Esophagus muscularis mucosa (tissue), 4 donors: ENCODE results near the gene STAU1. TPM values are rescaled to one million over a fixed set of nuclear protein-coding genes. Genes with fewer than 3 reads are reported as not detected.

ENCODE experiments used
- DNase-seq: peaks from one replicate; pipeline ENCODE4 v3.0.0-alpha.2; 2017; ENCODE audit errors: extremely low spot score
- H3K27ac ChIP-seq, 4 donors: fragments of 200-600 bp; sonication (generic); replicated peaks in 1 of 4; 1 replicate in 3 of 4; 2 replicates in 1 of 4; pipeline ENCODE4 v1.5.1; 2016 to 2019; ENCODE audit warnings: mild to moderate bottlenecking in 1 of 4
- H3K27me3 ChIP-seq, 4 donors: fragments of 200-600 bp; sonication (generic); one replicate each; pipeline versions ENCODE4 v1.5.1 to v1.6.0; 2016 to 2019
- H3K36me3 ChIP-seq, 4 donors: fragments of 200-600 bp; sonication (generic); one replicate each; pipeline ENCODE4 v1.5.1; 2016 to 2019
- H3K4me1 ChIP-seq, 4 donors: fragments of 200-600 bp; sonication (generic); one replicate each; pipeline ENCODE4 v1.5.1; 2016 to 2019
- H3K4me3 ChIP-seq, 4 donors: fragments of 200-600 bp; sonication (generic); 1 replicate in 2 of 4; 2 replicates in 2 of 4; pipeline ENCODE4 v1.5.1; 2016 to 2019; ENCODE audit warnings: mild to moderate bottlenecking in 4 of 4, moderate library complexity in 1 of 4
- H3K9me3 ChIP-seq, 4 donors: fragments of 200-600 bp; sonication (generic); 1 replicate in 3 of 4; 2 replicates in 1 of 4; pipeline ENCODE4 v1.5.1; 2016 to 2019
- CTCF ChIP-seq, 3 experiments: fragments of 200-600 bp in 2 of 3; fragments of 450-650 bp in 1 of 3; sonication (generic) in 2 of 3; IDR thresholded peaks; one replicate each; pipeline ENCODE4 v1.5.1; 2017 to 2019; ENCODE audit warnings: antibody characterized with exemption in 3 of 3, mild to moderate bottlenecking in 2 of 3, moderate library complexity in 1 of 3
- EP300 ChIP-seq: sonication (generic); formaldehyde crosslinking; IDR thresholded peaks from one replicate; pipeline ENCODE4 v1.6.1; 2017; ENCODE audit warnings: antibody characterized with exemption
- POLR2A ChIP-seq: fragments of 450-650 bp; IDR thresholded peaks from one replicate; pipeline ENCODE4 v1.6.1; 2017; ENCODE audit warnings: antibody characterized with exemption, moderate library complexity, mild to moderate bottlenecking, low read depth
- POLR2AphosphoS5 ChIP-seq, 2 donors: sonication (generic); formaldehyde crosslinking; IDR thresholded peaks; one replicate each; pipeline ENCODE4 v1.6.1; 2017; ENCODE audit warnings: antibody characterized with exemption in 2 of 2
- WGBS: methylation state at CpG from one replicate; pipeline ENCODE4 v1.1.5; 2018; 5-methylcytosine and 5-hydroxymethylcytosine counted together
- intact Hi-C: fragments of 100-400 bp; cut with DNase I; formaldehyde crosslinking; loops from one replicate; pipeline ENCODE4 v1.15.1; 2023
- total RNA-seq, 4 donors: library from RNA; depleted of rRNA; stranded (reverse); fragments of >200 nt; gene quantifications; one replicate each; pipeline versions ENCODE4 v1.1.0 to v1.2.1, GENCODE V29; 2016

STAU1 gene
- total RNA-seq, 4 donors from 2014 or later: 103 to 118 (median 115) TPM

GRCh38 chr20:49133571-49133970 lies 54.6 kb downstream of the STAU1 start:
- no peak for TF ChIP-seq POLR2A
- TF ChIP-seq POLR2AphosphoS5 (IDR thresholded peaks at IDR 0.05): no peak
- TF ChIP-seq CTCF (IDR thresholded peaks at IDR 0.05): no peak
- TF ChIP-seq EP300: no peak
- DNase-seq: no peak
- peak overlapping the region in 2 of 4 donors; percentile 24 to 59 for H3K27ac ChIP-seq
- 66% methylated on average over 3 of the region's 3 CpGs for WGBS
- no peaks in the 10 kb centered on the region for H3K9me3 ChIP-seq
- peaks cover 4 to 63% (median 40%) of the 10 kb centered on the region in 4 donors for H3K36me3 ChIP-seq
- intact Hi-C loops: loop anchor here (1.0 kb wide), 1 partner anchor 84 kb away; no protein-coding TSS in a partner anchor
- H3K27me3 ChIP-seq: no peaks in the 10 kb centered on the region
- no peak overlapping the region for H3K4me3 ChIP-seq
- peaks cover 0 to 11% (median 10%) of the 10 kb centered on the region in 4 donors for H3K4me1 ChIP-seq

- peaks cover 0 to 11% (median 10%) of the 10 kb centered on the region in 4 donors for H3K4me1 ChIP-seq
- no peaks in the 10 kb centered on the region for H3K9me3 ChIP-seq
- DNase-seq: no peak
- H3K27ac ChIP-seq: peak overlapping the region in 2 of 4 donors; percentile 24 to 59
- no peaks in the 10 kb centered on the region for H3K27me3 ChIP-seq
- peaks cover 5 to 65% (median 42%) of the 10 kb centered on the region in 4 donors for H3K36me3 ChIP-seq
- intact Hi-C loops: loop anchor here (1.0 kb wide), 1 partner anchor 84 kb away; no protein-coding TSS in a partner anchor
- TF ChIP-seq CTCF (IDR thresholded peaks at IDR 0.05) (peak; percentile 55 to 68 (median 60)), POLR2AphosphoS5 (IDR thresholded peaks at IDR 0.05) (no peak)
- 38% methylated on average over 5 of the region's 5 CpGs for WGBS
- no peak overlapping the region for H3K4me3 ChIP-seq
Measured at GRCh38 chr20:49132995-49133478, 55.1 kb downstream of the STAU1 start.

- H3K27me3 ChIP-seq: no peaks in the 10 kb centered on the region
- peaks cover 39 to 81% (median 57%) of the 10 kb centered on the region in 4 donors for H3K36me3 ChIP-seq
- DNase-seq: no peak
- no peaks in the 10 kb centered on the region for H3K9me3 ChIP-seq
- no peak overlapping the region for H3K27ac ChIP-seq
- H3K4me1 ChIP-seq: no peaks in the 10 kb centered on the region
- no peak overlapping the region for H3K4me3 ChIP-seq
- WGBS: 97% methylated on average over 10 of the region's 10 CpGs
- intact Hi-C loops: no loop called here
- TF ChIP-seq EP300 (no peak), POLR2AphosphoS5 (IDR thresholded peaks at IDR 0.05) (no peak), CTCF (IDR thresholded peaks at IDR 0.05) (no peak), POLR2A (no peak)
Measured at GRCh38 chr20:49123982-49124381, 64.2 kb downstream of the STAU1 start.

GRCh38 chr20:49122920-49123319 lies 65.2 kb downstream of the STAU1 start:
- Histone ChIP-seq H3K4me1 (no peaks in the 10 kb centered on the region), H3K27ac (no peak overlapping the region), H3K27me3 (no peaks in the 10 kb centered on the region), H3K36me3 (peaks cover 45 to 87% (median 66%) of the 10 kb centered on the region in 4 donors), H3K4me3 (no peak overlapping the region), H3K9me3 (no peaks in the 10 kb centered on the region)
- DNase-seq: no peak
- intact Hi-C loops: no loop called here
- TF ChIP-seq CTCF (IDR thresholded peaks at IDR 0.05) (no peak), EP300 (no peak), POLR2A (no peak), POLR2AphosphoS5 (IDR thresholded peaks at IDR 0.05) (no peak)
- 93% methylated on average over 10 of the region's 13 CpGs for WGBS

GRCh38 chr20:49119988-49120387 lies 68.1 kb downstream of the STAU1 start:
- H3K36me3 ChIP-seq: peaks cover 59 to 95% (median 86%) of the 10 kb centered on the region in 4 donors
- no peak for DNase-seq
- TF ChIP-seq CTCF (IDR thresholded peaks at IDR 0.05): no peak
- TF ChIP-seq EP300: no peak
- no peak for TF ChIP-seq POLR2A
- TF ChIP-seq POLR2AphosphoS5 (IDR thresholded peaks at IDR 0.05): no peak
- no peaks in the 10 kb centered on the region for H3K9me3 ChIP-seq
- 91% methylated on average over 3 of the region's 7 CpGs for WGBS
- intact Hi-C loops: no loop called here
- no peak overlapping the region for H3K4me3 ChIP-seq
- H3K27ac ChIP-seq: no peak overlapping the region
- no peaks in the 10 kb centered on the region for H3K27me3 ChIP-seq
- H3K4me1 ChIP-seq: no peaks in the 10 kb centered on the region
